Right renal cortex interstitium (tissue), 3 donors: ENCODE results near the gene TMEM141. TPM values are rescaled to one million over a fixed set of nuclear protein-coding genes. Genes with fewer than 3 reads are reported as not detected.

ENCODE experiments used
- DNase-seq, 3 donors: peaks; one replicate each; pipeline ENCODE4 v3.0.0-alpha.2; 2013; ENCODE audit warnings: low read depth in 3 of 3, low spot score in 2 of 3
- polyA plus RNA-seq, 3 donors: library from polyadenylated mRNA; unstranded; fragments of 120-200 nt; gene quantifications; one replicate each; pipeline ENCODE4 v1.2.1, GENCODE V29; 2013; ENCODE audit not compliant: insufficient read length in 3 of 3

Gene TMEM141
- polyA plus RNA-seq, 3 donors, result 63.2 to 77.7 (median 67.1) TPM

DNA sequence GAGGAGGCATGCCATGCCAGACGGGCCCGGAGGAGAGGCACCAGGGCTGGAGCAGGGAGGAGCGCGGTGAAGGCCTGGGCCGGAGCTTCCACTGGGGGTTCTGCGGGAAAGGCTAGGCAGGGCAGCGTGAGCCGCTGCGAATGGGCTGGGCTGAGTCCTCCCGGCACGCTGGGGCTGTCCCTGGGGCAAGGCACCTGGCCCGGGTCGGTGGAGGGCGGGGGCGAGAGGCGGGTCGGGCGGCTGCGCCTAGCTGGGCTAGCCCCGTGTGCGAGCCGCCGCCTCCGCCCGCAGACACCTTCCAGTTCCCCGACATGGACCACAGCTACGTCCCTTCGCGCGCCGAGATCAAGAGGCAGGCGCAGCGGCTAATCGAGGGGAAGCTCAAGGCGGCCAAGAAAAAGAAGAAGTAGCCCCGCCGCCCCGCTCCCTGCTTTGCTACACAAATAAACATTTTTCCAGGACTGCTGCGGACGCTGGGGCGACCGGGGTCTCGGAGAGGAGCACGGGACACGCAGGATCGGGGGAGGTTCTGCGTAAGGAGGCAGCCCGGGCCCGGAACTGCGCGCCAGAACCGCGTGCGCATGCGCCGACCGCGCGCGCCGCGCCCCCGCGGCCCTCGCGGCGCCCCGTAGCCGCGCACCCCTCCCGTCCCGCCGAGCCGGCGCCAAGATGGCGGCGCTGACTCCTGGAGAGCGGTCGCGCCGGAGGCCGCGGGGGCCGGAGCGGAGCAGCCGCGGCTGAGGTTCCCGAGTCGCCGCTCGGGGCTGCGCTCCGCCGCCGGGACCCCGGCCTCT lies 16.3 kb downstream of the TMEM141 start, which contains the start of gene RABL6:
Gene RABL6, plus strand, starts transcription at position 668 of the 794 bp plus-strand sequence. CDS start 249 bp downstream, outside the sequence.
- DNase-seq, result no peak

DNA sequence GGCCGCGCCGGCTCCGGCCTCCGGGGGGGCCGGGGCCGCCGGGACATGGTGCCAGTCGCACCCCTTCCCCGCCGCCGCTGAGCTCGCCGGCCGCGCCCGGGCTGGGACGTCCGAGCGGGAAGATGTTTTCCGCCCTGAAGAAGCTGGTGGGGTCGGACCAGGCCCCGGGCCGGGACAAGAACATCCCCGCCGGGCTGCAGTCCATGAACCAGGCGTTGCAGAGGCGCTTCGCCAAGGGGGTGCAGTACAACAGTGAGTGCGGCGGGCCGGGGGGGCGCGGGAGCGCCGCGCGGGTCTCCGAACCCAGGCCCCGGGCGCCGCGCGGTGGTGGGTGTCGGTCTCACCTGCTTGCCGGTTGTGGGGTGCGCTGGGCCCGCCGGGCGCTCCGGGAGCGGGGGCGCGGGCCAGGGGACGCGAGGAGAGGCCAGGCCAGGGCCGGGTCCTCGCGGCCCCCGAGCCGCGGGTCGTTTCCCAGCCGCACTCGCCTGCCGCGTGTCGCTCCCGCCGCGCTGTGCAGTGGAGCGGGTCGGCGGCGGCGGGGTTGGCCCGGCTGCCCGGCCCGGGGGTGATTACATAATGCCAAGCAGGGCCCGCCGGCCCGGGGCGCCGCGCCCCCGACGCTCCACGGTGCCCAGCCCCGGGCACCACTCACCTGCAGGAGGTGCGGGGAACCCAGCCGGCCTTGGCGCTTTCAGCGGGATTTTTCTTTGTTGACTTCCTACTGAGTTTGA lies 17.1 kb downstream of the TMEM141 start:
- no peak for DNase-seq

DNA sequence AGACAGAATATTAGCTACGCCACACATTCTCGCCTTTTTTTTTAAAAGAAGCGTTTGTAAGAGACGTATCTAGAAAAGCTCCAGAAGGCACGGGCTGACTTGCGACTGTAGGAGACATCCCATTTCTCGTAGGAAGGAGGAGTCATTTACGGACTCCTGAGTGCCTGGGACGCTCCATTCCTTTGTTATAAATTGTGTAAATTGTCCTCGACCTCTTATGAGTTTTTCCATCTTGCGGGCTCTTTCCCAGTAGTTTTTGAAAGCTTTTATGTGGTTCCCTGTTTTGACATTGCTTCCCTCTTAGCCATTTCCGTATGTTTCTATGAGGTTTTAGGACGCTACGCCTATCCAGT lies 17.6 kb downstream of the TMEM141 start:
- DNase-seq, result no peak

DNA sequence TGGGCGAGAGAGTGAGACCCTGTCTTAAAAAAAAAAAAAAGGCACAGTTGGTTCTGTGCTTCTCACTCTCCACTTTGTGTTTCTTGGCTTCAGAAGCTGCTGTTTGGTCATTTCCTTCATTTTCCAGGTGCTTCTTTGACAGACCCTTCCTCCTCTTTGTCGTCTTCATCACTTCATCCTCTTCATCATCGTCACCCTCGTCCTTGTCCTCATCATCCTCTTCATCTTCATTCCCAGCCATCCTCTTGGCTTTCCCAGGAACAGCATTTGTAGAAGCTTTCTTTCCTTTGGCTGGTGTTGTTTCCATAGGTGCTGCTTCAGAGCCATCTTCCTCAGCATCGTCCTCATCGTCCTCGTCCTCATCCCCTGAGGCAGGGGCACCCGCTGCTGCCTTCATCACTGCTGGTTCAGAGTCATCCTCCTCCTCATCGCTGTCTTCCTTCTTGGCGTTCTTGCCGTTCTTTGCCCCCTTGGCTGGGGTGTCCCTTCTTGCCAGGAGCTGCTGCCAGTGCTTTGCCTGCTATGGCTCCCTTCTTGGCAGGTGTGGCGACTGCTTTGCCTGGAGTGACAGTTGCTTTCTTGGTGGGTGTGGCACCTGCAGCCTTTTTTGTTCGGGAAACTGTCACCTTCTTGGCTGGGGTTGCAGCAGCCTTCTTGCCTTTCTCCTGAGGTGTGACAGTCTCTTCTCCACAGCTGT lies 23.7 kb downstream of the TMEM141 start:
- DNase-seq, result no peak

DNA sequence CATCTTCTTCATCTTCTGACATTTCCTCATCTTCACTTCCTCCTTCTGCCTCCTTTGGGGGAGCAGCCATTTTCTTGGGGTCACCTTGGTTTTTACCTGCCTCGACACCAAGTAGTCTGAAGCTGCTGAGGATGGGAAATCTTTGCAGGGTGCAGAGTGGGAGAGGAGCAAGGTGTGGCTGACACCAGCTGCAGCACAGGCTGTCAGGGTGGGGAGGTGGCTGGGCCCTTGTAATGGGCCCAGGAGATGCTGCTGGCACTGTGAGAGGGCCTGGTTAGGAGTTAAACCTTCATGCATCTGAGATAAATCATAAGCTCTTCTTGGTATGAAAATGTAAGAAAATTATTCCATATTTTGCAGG lies 24.3 kb downstream of the TMEM141 start:
- DNase-seq, result no peak

DNA sequence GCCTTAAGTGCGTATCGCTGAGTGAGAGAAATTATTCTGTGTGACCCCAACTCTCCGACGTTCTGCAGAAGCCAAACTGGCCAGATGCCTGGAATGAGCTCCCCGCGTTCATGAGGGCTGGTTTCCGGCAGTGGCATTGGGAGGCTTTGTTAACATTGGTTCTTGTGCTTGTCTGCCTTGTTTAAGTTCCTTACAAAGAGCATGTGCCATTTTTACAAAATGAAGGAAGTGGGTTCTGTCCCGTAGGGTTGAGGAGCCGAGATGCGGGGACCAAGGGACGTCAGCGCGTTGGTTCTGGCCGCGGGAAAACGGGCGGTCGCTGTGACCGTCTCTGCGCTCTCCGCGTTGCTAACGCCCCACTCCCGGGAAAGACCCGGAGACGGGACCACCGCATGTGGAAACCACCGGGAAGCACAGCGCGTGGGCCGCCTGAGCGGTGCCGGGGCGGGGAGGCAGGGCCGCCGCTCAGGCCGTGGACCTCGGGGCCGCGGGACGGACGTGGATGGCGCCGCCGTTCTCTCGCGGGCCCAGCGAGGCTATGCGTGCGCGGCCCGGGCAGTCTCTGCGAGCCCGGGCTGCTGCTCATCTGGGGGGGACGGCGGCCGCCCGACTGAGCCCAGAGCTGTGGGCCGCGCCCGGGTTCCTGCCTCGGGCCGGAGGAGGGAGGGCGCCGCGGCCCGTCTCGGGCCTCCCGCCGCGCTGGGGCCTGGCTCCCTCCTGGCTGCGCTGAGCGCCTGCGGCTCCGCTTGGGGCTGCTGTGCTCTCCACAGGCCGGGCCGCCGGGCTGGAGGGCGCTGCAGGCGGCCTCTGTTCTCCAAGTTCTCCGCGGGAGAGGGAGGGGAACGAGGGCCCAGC lies 30.1 kb downstream of the TMEM141 start:
- DNase-seq, result no peak

DNA sequence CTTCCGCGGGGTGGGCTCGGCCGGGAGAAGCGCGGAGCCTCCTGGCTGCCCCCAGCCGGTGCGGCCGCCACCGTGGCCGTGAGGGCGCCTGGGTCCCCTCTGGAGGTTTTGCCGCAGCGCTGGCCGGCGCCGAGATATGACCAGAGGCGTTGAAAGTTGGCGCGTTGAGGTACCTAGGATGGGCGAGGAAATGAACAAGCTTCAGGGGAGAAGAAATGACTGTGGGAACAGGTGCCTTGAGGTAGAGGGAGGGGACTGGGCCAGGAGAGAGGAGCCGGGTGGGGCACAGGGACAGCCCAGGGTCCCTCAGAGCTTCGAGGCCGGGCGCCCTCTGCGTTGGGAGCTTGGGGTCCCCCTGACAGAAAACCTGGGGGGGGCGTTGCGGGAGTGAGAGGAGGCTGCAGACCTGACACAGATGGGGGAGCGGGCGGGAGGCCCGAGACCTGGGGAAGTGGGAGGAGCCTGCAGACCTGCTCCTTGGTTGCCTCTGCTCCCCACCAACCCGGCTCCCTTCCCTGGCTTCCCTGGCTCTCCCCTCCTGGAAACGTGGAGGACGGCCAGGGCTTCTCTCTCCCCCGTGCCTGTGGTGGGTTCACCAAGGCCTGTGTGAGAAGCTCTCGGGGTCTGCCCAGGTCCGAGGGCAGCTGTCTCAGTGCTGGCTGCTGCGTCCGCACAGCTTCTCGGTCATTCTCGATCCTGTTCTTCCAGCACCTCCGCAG lies 30.8 kb downstream of the TMEM141 start:
- no peak for DNase-seq

DNA sequence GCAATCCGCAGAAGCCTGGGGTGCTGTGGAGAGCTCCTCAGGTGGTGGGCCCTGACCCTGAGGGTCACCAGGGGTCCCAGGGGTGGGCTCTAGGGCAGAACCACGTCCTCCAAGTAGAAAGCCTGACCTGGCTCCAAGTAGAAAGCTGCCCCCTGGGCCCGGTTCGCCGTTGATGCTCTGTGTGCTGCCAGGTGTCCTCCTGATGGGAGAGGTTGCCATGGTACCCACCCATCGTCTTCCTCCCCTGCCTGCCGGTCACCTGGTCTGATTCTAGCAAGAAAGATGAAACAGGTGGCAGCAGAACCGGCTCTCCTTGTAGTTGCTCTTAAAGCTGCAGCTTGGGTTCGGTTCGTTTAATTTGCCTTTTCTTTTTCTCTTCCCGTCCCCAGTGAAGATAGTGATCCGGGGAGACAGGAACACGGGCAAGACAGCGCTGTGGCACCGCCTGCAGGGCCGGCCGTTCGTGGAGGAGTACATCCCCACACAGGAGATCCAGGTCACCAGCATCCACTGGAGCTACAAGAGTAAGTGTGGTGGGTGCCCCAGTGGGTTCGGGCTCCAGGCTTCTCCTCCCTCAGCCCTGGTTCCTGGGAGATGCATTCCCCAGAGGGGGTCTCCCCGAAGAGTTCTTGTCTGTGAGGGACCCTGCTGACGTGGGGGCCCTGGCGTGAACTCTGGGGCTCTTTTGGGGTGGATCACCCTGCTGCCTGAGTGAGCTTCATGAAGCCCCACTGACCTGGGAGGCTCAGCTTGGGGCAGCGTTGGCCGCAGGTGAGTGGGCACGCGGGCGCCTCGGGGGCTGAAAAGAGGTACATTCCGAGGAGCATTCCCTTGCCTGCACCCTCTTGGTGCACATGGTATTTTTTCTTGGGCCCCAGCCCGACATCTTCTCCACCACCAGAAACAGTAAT lies 32.2 kb downstream of the TMEM141 start:
- DNase-seq, result no peak

DNA sequence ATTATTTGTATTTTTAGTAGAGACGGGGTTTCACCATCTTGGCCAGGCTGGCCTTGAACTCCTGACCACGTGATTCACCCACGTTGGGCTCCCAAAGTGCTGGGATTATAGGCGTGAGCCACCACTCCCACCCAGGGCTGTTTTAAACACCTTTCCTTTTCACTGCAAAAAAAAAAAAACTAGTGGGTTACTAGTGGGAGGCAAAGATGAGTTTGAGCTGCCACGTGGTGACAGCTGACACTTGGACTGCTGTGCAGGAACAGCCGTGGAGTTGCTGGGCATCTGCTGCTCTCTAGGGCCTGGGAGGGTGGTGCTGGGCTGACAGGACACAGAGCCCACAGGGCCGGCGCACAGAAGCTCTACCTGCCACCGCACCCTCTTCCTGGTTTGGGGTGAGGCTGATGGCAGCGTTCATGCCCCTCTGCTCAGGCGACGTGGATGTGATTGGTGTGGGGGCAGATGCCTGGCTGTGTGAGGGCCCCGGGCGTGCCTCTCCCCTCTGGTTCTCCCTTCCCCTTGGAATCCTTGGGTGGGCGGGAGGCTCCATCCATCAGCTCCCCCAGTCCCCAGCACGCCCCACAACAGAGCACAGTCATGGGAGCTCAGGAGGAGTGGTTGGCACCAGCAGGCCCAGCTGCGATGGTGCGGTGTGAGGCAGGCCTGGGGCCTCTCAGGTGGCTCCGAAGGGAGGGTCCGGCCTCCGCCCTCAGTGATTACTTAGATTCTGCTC lies 33.5 kb downstream of the TMEM141 start:
- DNase-seq, result no peak

DNA sequence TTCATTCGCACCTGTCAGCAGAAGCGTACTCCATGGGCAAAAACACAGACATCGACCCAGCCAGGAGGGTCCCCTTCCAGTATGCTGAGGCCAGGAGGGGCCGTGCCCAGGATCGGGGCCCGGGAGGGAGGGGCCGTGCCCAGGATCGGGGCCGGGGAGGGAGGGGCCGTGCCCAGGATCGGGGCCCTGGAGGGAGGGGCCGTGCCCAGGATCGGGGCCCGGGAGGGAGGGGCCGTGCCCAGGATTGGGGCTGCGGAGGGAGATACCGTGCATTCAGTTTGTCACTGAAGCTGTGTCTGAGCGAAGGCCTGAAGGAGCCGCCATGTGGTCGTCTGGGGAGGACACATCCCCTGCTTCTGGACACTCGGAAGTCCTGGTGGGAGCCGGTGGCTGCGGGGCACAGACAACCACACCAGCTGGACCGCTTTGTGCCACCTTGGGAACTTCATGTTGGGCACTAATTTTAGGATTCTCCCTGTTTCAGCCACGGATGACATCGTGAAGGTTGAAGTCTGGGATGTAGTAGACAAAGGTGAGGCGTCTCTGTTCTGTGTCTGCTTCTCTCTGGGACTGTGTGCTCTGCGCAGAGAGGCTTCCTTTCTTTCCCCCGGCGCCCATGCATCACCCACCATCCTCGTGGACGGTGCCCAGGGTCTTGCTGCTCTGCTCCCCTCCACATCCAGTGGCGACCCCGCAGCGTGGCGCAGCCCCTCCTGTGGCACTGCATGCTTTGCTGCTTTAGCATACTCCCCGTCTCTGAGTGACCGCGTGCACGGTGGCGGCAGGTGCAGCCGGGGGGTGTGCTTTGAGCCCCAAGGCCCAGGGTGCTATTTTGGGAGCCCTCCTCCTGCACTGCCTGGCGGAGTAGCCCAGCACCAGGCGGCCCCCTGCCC lies 34.4 kb downstream of the TMEM141 start:
- no peak for DNase-seq

DNA sequence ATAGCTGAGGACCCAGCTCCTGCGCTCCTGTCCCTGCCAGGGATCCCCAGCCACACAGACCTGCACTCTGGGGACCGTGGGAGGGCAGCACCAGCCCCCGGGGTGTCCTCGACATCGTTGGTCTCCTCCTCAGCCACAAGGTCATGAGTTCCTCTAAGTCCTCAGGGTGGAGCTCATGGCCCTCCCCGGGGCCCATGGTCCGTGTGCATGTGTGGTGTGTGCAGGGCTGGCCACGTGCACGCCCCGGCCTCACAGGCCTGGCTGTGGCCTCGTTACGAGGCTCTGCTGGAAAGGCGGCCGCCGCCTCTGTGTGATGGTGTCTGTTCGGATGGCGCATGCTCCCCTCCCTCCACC lies 35.0 kb downstream of the TMEM141 start:
- DNase-seq, result no peak

DNA sequence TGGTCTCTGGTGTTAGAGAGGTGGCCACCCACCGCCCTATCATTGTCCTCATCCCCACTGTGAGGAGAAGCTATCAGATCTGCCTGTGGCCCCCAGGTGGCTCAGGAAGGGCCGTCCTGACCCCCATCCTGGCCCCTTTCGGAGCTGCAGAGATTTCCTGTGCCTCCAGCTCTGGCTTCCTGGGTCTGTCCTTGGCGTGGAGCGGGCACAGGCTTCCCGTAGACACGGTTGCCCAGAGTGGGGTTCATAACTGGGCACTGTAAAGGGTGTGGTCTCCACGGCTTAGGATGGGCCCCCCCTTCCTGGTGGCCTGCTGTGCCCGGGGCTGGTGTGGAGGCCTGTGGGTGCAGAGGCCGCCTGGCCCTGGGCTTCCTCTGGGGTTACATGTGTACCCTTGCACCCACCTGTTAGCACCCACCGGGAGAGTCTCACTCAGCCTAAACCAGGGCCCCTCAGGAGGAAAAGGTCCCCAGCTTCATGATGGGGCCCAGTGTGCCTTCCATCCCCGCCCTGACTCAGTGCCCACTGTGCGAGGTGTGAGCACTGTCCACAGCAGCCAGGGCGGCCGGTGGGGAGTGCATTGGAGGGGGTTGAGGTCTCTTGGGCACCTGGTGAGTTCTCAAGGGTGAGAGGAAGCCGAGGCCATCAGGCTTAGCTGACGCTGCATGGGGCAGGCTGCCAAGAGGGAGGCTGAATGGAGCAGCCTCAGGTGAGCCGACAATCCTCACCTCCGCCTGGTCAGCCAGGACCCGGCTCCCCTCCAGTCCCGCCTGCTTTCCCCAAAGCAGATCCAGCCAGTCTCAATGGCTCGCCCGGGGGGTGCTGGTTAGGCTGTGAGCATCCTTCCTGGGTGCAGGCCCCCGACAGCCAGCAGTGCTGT lies 35.8 kb downstream of the TMEM141 start:
- DNase-seq, result no peak

DNA sequence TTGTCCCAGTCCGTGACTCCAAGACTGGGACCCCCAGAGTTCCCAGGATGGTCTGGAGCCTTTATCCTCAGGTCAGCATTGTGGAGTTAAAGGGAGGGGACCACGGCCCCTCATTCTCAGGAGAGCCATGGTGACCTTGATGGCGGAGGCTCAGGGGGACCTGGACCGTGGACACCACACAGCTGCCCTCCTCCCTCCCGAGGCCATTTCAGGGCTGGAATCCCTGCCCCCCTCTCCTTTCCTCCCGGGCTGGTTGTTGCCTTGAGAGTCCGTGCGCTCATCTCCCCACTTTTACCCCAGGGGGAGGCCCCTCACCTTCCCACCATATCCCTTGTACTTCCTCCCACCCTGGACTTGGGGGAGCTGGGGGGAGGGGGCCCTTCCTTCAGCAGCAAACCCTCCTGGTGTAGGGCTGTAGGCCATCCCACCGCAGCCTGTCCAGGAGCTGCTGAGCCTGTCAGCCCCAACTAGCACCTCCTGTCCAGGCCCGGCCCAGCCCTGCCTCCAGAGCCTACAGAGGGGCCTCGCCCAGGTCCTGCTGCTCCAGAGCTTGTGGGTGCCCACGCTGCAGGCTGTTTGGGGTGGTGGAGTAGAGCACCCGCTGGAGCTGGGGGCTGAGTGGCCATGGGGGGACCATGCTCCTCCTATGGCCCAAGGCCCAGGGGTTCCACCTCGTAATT lies 36.8 kb downstream of the TMEM141 start:
- no peak for DNase-seq

DNA sequence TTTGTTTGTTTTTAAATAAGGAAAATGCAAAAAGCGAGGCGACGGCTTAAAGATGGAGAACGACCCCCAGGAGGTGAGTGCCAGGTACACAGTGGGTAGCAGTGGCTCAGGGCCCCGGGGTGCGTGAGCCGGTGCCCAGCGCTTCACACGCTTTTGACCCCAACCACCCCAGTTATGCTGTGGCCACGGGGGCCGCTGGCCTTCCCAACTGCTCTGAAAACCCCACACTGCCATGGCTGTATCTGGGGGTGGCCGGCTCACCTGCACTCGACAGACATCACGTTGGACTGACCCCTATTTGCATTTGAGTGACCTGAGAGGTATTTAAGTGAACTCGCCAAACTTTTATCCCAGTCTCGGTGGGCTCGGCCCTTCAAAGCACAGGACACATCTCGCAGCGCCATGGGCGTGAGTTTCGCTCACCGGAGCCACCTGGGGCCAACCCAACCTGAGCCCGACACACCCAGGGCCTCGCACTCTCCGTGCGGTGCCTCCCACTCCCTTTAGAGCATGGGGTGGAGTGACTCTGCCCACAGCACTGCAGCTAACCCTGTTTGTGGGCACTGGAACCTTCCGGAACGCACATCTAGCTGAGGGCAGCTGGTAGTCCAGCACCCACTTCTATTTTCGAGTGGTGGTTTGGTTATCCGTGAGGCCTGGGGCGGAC lies 37.5 kb downstream of the TMEM141 start:
- no peak for DNase-seq

DNA sequence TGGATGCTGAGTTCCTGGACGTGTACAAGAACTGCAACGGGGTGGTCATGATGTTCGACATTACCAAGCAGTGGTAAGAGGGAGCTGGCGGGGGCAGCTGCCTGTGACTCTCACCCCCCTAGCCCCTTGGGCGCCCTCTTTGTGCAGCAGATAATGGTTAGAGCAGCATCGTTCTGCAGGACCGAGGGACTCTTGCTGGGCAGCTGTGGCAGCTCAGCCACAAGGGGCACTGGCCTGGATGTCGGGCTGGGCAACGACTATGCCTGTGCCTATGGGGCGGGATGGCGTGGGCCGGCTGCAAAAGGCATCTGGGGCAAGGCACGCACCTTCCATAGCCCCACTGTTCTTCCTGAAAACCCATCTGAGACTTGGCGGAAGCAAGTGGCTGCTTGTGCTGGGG lies 38.3 kb downstream of the TMEM141 start:
- no peak for DNase-seq
